GM12873 (cell line): Measurements from ENCODE around the gene TMEFF2.

Experiments used
- CTCF ChIP-seq: IDR thresholded peaks from 2 replicates; pipeline ENCODE4 v1.5.1; 2012; ENCODE audit warnings: low read depth, mild to moderate bottlenecking, moderate library complexity, low read length, control low read depth; ENCODE audit not compliant: insufficient read depth; ENCODE audit errors: missing control alignments

TMEFF2 gene

GRCh38 chr2:192197357-192197756 lies 2.6 kb upstream of the TMEFF2 start:
- no peak for TF ChIP-seq CTCF

GRCh38 chr2:192196421-192197194 lies 1.9 kb upstream of the TMEFF2 start:
- TF ChIP-seq CTCF: no peak

- no peak for TF ChIP-seq CTCF
Measured at GRCh38 chr2:192195548-192196418, 1.1 kb upstream of the TMEFF2 start.

- no peak for TF ChIP-seq CTCF
Measured at GRCh38 chr2:192194265-192194865, 368 bp downstream of the TMEFF2 start.

GRCh38 chr2:192190474-192190873 lies 4.3 kb downstream of the TMEFF2 start:
- TF ChIP-seq CTCF: no peak

- TF ChIP-seq CTCF: no peak
Measured at GRCh38 chr2:192186806-192187205, 7.9 kb downstream of the TMEFF2 start.

- TF ChIP-seq CTCF: no peak
Measured at GRCh38 chr2:192184349-192184748, 10.4 kb downstream of the TMEFF2 start.
